Stimulated activated naive CD8-positive, alpha-beta T cell treated with anti-CD3 and anti-CD28 coated beads, Interleukin-15, Interleukin-2, amounts not matched to agents 100 ng/mL and 50 ng/mL, for 24 hours (primary cell): ENCODE results near the gene KIF18B.
"Not testable (repeated sequence)": the region's sequence is repeated elsewhere in the genome, so short reads cannot be mapped to it uniquely, and the experiment has no call there.

Experiments
- H3K27ac Mint-ChIP-seq: one replicate; pipeline ENCODE4 v1.8.0; 2021; ENCODE audit warnings: mild to moderate bottlenecking, mixed read lengths
- H3K27me3 Mint-ChIP-seq: one replicate; pipeline ENCODE4 v1.8.0; 2021; ENCODE audit warnings: mixed read lengths
- H3K36me3 Mint-ChIP-seq: one replicate; pipeline ENCODE4 v1.8.0; 2021; ENCODE audit warnings: low read depth, mixed read lengths
- H3K4me1 Mint-ChIP-seq: one replicate; pipeline ENCODE4 v1.8.0; 2021; ENCODE audit warnings: low read depth, mixed read lengths
- H3K4me3 Mint-ChIP-seq: one replicate; pipeline ENCODE4 v1.8.0; 2021; ENCODE audit warnings: mild to moderate bottlenecking, mixed read lengths
- H3K9me3 Mint-ChIP-seq: one replicate; pipeline ENCODE4 v1.8.0; 2021; ENCODE audit warnings: mixed read lengths

KIF18B gene

DNA sequence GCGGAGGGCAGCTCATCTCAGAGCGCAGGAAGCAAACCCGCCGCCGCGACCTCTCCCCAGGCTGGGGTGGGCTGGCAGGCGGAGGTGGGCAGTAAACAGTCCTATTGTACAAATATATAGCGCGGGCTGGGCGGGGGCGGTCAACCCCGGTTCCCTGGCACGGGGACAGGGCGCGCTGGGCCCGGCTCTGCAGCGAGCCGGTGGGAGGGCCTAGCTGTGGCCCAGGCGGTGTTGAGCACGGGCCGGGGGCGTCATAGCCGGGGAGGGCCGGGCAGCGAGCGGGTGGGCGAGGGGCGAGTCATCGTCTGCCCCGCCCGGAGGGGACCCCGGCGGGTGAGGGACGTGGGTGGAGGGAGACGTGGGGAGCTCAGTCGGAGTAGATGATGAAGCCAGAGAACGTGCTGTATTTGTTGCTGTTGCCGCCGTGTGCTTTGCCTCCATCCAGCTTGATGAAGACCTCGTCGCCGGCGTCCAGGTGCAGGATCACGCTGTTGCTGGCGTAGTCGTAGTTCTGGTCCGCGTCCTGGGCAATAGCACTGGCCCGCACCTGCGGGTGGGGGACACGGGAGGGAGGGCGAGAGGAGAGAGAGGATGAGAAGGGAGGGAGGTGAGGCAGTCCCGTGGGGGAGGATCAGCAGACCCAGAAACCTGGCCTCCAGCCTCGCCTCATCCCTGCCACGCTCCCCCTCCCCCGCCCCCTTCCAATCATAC, 12.4 kb upstream of the KIF18B start:
- no peaks in the 10 kb centered on the region for H3K36me3 Mint-ChIP-seq

DNA sequence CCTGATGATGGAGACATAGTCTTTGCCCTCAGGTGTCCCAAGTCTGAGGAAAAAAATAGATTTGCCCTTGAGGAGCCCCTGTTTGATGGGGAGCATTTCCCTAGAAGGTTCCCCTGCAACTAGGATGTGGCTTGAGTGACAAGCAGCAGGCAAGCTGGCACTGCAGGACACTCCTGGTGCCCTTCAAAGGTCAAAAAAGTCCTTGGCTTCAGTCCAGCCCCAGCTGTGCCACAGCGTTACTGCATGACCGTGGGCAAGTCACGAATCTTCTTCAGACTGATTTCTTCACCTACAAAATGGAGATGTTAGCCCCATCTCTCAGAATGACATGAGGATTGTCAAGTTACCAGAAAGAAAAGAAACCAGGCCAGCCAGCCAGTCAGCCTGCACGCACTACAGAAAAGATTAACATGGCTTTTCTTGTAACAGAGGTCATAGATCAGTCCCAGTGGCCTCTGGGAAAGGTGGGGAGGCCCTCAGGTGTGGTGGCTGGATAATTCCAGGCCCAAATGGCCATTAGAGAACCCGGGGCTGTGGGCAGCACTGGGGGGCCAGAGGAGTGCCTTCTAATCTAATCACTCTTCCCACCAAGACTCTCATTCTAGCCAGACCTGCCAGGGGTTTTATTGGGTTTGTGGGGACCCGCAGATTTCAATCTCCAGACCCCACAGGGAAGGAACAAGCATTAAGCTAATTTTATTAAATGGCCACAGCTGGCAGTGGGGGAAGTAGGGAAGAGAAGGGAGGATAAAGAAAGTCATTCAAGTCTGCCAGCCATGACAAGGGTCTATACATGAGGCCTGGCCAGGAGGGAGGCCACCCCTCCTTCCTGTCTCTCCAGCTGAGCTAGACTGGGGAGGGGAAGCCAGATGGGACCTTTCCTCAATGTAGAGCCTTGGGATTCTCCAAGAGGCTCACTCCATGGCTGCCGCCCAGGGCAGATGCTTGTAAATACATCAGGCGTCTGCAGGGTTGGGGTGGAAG, 9.7 kb upstream of the KIF18B start:
- Mint-ChIP-seq H3K9me3 (no peaks in the 10 kb centered on the region), H3K36me3 (no peaks in the 10 kb centered on the region), H3K4me3 (no peak overlapping the region), H3K27me3 (peaks cover 13% of the 10 kb centered on the region), H3K4me1 (peaks cover 8% of the 10 kb centered on the region), H3K27ac (no peak overlapping the region)

More for the DNA sequence above, 12.4 kb upstream of the KIF18B start:
- peaks cover 25% of the 10 kb centered on the region for H3K27me3 Mint-ChIP-seq
- no peaks in the 10 kb centered on the region for H3K9me3 Mint-ChIP-seq
- no peak overlapping the region for H3K4me3 Mint-ChIP-seq
- H3K27ac Mint-ChIP-seq: no peak overlapping the region
- H3K4me1 Mint-ChIP-seq: peaks cover 8% of the 10 kb centered on the region

DNA sequence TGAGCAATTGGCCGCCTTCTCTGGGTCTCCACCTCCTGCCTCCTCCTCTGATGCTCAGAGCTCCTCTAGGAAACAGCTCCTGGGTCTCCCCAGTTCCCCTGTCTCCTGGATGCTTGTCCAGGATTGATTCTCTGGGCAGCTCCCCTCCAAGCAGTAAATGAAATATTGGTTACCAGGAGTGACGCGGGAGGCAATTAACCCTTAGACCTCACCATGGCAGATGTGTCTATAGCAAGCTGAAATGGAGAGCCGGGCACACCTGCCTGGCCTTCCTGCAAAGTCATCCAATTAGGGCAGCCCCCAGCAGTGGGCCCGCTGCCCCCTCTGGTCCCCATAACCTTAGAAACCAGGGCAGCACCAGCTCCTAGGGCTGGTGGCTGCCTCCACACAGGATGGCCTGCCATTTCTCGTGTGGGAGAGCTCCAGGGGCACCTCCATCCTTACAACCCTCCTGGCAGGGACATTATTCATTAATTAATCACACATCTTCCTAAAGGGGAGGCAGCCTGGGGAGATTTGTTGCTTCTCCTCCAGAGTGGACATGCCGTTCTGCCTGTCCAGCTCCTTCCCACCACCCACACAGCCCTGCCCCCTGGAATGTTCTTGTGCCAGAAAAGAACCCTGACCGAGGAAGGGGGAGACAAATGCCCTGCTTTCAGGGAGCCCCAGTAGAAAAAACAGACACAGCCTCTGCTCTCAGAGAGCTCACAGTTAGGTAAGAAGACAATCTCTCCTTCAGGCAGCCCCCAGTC, 8.3 kb upstream of the KIF18B start:
- Mint-ChIP-seq H3K4me1 (peaks cover 8% of the 10 kb centered on the region), H3K27ac (no peak overlapping the region), H3K4me3 (no peak overlapping the region), H3K27me3 (peaks cover 9% of the 10 kb centered on the region), H3K9me3 (no peaks in the 10 kb centered on the region), H3K36me3 (no peaks in the 10 kb centered on the region)

DNA sequence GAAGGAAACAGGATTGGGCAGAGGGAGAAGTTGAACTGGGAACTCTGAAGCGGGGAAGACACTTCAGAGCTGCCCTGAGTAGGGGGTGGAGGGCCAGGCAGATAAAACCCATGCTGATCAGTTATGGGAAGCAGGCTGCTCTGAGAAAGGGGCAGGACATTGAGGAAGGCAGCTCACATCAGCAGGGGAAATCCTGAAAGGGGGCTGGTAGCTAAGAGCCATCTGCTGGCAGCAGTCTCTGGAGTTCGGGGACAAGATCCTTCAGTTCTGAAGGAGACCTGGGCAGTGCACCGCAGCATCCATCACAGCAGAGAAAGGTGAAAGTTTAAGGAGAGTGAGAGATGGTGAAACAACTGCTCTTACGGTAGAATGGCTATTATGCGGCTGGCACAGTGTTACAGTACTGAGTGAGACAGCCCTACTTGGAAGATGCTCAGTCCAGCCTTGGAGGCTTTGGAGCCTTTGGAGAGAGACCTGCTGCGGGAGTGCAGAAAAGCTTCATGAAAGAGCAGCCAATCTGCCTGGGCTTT, 5.4 kb upstream of the KIF18B start:
- Mint-ChIP-seq H3K36me3 (no peaks in the 10 kb centered on the region), H3K9me3 (no peaks in the 10 kb centered on the region), H3K4me3 (no peak overlapping the region), H3K4me1 (peaks cover 9% of the 10 kb centered on the region), H3K27me3 (no peaks in the 10 kb centered on the region), H3K27ac (no peak overlapping the region)

DNA sequence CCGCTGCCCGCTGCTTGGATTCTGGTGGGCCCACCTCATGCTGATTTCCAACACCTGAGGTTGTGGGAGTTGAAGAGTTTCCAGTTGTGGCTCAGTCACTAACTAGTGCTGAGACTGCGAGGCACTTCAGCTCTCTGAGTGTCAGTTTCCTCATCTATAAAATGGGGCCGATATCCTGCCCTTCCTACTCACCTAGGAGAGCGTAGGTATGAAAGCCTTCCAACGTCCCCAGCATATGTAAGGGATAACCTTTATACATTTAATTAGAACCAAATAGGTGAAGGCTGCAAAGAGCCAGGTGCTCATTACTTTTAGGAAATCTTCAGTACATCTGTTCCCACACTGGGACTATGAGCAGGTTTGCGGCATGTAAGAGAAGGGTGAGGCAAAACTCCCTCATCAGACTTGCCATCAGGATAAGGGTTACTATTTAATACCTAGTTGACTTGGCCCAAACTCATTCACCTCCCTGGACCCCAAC, 782 bp upstream of the KIF18B start:
- Mint-ChIP-seq H3K4me1 (peaks cover 19% of the 10 kb centered on the region), H3K9me3 (no peaks in the 10 kb centered on the region), H3K36me3 (peaks cover 21% of the 10 kb centered on the region), H3K4me3 (peak overlapping the region; percentile 90), H3K27ac (peak overlapping the region; percentile 83), H3K27me3 (peaks cover 4% of the 10 kb centered on the region)

DNA sequence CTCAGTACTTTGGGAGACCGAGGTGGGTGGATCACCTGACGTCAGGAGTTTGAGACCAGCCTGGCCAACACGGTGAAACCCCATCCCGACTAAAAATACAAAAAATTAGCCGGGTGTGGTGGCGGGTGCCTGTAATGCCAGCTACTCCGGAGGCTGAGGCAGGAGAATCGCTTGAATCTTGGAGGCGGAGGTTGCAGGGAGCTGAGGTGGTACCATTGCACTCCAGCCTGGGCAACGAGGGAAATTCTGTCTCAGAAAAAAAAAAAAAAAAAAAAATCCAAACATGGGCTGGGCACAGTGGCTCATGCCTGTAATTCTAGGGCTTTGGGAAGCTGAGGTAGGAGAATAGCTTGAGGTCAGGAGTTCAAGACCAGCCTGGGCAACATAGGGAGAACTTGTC, 1.9 kb downstream of the KIF18B start:
- not testable (repeated sequence) for H3K27ac Mint-ChIP-seq, H3K9me3 Mint-ChIP-seq, H3K27me3 Mint-ChIP-seq
- peaks cover 19% of the 10 kb centered on the region for H3K4me1 Mint-ChIP-seq
- peak overlapping the region; percentile 90 for H3K4me3 Mint-ChIP-seq
- peaks cover 29% of the 10 kb centered on the region for H3K36me3 Mint-ChIP-seq

DNA sequence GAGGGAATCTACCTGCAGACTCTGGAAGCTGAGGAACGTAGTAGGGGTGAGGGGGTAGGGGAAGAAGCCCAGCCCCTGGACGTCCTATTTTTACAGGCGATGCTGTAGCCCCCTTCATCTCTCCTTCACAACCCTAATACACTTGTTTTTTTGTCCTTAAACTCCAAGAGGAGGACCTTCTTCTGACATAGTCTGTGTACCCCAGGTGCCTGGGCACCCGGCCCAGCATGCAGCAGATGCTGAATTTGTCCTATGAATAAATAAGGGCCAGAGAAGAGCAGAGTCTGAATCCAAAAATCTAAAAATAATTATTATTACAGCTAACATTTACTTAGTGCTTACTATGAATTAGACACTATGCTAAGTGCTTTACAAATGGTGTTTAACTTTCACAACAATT, 5.1 kb downstream of the KIF18B start:
- no peak overlapping the region for H3K27ac Mint-ChIP-seq
- H3K36me3 Mint-ChIP-seq: peaks cover 46% of the 10 kb centered on the region
- H3K4me3 Mint-ChIP-seq: no peak overlapping the region
- peaks cover 4% of the 10 kb centered on the region for H3K27me3 Mint-ChIP-seq
- H3K9me3 Mint-ChIP-seq: no peaks in the 10 kb centered on the region
- peaks cover 6% of the 10 kb centered on the region for H3K4me1 Mint-ChIP-seq

DNA sequence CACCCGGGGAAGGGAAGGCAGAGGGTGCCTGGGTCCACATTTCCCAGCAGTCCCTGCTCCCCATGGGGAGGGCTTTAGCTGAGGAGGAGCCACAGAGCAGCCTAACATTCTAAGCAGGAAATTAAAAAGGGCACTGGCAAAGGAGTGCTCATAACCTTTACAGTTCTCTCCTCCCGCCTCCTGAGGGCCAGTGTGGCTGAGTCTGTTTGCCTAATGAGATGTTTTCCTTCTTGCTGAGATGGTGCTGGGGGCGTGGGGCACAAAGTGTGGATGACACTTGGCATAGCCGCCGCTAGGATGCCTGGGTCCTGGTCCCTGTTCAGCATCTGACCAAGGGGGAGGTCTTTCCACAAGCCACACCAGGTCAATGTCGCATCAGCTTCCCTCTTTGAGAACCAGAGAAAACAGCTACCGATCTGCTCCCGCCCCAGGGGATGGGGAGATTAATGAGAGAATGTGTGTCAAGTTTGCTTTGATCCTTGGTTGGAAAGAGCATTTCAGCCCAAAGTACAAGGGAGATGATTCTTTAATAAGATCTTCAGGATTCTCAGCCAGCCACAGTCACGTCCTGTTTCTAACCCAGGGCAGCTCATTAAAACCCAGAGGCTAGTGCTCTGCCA, 5.8 kb downstream of the KIF18B start:
- Mint-ChIP-seq H3K4me3 (no peak overlapping the region), H3K9me3 (no peaks in the 10 kb centered on the region), H3K27me3 (peaks cover 4% of the 10 kb centered on the region), H3K36me3 (peaks cover 52% of the 10 kb centered on the region), H3K27ac (no peak overlapping the region), H3K4me1 (peaks cover 6% of the 10 kb centered on the region)

DNA sequence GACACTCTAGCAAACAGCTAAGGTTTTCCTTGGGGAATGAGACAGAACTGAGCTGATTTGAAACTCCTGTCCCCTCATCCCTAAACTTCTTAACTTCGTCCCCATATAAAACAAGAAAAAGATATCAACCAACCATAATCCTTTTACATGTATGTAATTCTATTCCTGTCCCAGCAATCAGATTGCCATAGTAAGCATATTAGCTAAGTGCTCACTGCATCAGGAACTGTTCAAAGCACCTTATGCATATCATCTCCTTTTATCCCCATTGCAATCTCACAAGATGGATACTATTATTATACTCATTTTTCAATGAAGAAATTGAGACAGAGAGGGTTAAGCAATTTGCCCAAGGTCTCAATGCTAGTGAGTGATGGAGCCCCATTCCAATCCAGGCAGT, 6.8 kb downstream of the KIF18B start:
- Mint-ChIP-seq H3K9me3 (no peaks in the 10 kb centered on the region), H3K4me3 (no peak overlapping the region), H3K36me3 (peaks cover 46% of the 10 kb centered on the region), H3K27me3 (no peaks in the 10 kb centered on the region), H3K27ac (no peak overlapping the region), H3K4me1 (no peaks in the 10 kb centered on the region)

DNA sequence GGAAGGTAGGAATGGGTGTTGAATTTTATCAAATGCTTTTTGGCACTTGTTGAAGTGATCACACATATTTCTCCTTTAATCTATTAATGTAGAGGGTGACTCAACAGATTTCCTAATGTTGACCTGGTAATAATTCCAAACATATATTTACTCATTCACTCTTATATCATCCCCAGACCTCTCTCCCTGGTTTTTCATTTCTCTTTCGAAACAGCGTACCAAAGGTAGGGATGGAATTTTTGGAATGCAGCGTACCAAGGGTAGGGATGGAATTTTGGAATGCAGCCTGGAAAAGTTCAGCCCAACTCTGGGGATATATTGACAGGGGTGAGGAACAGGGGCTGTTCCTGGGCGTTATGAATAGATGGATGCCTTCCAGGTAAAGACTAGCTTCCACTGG, 7.3 kb downstream of the KIF18B start:
- Mint-ChIP-seq H3K27ac (no peak overlapping the region), H3K4me1 (no peaks in the 10 kb centered on the region), H3K9me3 (no peaks in the 10 kb centered on the region), H3K27me3 (no peaks in the 10 kb centered on the region), H3K4me3 (no peak overlapping the region), H3K36me3 (peaks cover 50% of the 10 kb centered on the region)

DNA sequence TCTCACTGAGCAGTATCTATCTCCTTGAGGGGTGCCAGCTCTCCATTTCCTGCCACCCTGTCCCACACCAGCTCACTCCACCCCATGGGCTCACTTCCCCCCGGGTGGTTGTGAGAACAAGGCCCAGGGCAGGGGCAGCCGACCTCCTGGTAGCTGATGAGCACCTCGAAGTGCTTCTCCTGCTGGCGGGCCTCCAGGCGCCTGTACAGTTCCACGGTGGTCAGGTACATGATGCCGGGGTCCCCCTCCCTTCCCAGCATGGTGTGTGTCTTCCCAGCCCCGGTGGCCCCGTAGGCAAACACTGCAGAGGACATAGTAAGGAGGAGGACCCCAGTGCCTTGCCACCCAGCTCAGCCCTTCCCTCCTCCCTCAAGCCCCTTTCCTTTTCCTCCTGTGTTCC, 12.5 kb downstream of the KIF18B start:
- H3K9me3 Mint-ChIP-seq: no peaks in the 10 kb centered on the region
- H3K27ac Mint-ChIP-seq: no peak overlapping the region
- no peak overlapping the region for H3K4me3 Mint-ChIP-seq
- no peaks in the 10 kb centered on the region for H3K27me3 Mint-ChIP-seq
- H3K4me1 Mint-ChIP-seq: no peaks in the 10 kb centered on the region
- peaks cover 52% of the 10 kb centered on the region for H3K36me3 Mint-ChIP-seq

DNA sequence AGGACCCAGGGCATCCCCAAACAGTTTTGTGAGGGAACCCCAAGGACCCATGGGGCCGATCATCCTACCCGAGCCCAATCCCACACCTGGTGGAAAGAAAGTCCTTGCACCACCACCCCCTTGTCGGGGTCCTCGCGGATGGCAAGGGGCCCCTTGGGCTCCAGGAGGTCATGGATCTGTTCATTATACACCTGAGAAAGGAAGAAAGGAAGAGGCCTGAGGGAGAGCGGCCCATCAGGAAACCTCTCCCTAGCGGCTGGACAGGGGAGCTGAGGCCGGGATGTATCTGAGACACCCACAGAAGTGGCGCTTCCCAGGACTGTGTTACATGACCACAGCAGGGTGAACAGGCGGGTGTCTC, 12.8 kb downstream of the KIF18B start:
- H3K4me3 Mint-ChIP-seq: no peak overlapping the region
- H3K36me3 Mint-ChIP-seq: peaks cover 53% of the 10 kb centered on the region
- H3K9me3 Mint-ChIP-seq: no peaks in the 10 kb centered on the region
- H3K27me3 Mint-ChIP-seq: no peaks in the 10 kb centered on the region
- no peaks in the 10 kb centered on the region for H3K4me1 Mint-ChIP-seq
- H3K27ac Mint-ChIP-seq: no peak overlapping the region

DNA sequence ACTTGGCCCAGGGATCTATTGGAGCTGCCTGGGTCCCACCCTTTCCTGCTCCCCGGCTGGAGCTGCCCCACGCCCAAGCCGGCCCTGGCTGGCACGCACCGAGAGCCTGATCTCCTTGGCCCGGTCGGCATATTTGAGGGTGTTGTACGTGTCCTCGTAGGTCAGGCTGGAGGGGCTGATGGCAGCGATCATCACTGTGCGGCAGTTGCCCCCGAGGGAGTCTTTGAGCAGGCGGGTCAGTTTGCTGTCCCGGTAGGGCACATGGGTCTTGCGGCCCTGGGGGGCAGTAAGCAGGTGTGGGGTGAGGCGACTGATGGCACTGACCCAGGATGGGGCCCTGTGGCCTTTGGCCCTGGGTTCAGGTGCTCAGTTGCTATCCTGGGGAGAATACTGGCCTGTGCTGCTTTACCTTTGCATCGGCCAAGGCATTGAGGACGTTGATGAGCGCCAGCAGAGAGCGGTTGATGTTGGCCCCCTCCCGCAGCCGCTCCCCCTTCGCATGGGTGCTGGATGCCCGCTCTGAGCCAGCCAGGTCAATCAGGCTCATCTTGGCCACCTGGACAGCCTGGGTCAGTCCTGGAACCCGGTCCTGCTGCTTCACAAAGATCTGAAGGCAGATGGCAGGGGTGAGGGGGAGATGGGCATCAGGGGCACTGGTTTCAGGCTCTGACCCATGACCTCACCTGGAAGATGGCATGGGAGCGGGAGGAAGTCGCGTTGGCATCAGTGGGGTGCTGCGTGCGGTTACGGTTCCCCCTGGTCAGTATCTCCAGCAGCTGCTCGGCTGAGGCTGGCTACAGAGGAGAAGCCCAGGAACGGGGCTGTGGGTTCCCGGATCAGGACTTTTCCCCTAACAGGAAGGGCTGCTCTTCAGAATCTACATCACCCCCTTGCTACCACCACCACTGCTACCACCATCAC, 13.5 kb downstream of the KIF18B start:
- Mint-ChIP-seq H3K4me3 (no peak overlapping the region), H3K27ac (no peak overlapping the region), H3K9me3 (no peaks in the 10 kb centered on the region), H3K4me1 (no peaks in the 10 kb centered on the region), H3K36me3 (peaks cover 52% of the 10 kb centered on the region), H3K27me3 (no peaks in the 10 kb centered on the region)

DNA sequence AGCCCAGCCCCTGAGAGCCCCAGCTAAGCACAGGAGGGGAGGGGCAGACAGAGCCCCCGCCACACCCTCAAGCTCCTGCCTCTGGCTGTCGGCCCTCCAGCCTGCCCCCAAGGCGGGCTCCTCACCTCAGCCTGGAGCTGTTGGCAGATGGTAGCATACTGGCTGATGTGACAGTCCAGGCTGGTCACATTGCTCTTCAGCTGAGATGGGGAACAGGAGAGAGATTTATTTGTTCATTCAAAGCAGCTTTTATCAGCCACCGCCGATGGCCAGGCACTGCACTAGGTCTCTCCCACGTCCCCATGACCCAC, 14.8 kb downstream of the KIF18B start:
- H3K36me3 Mint-ChIP-seq: peaks cover 49% of the 10 kb centered on the region
- H3K4me1 Mint-ChIP-seq: no peaks in the 10 kb centered on the region
- no peak overlapping the region for H3K4me3 Mint-ChIP-seq
- no peak overlapping the region for H3K27ac Mint-ChIP-seq
- no peaks in the 10 kb centered on the region for H3K27me3 Mint-ChIP-seq
- no peaks in the 10 kb centered on the region for H3K9me3 Mint-ChIP-seq
